Left ventricle myocardium inferior (tissue), 1 donor: ENCODE data around the gene TGFB1. TPM values are rescaled to one million over a fixed set of nuclear protein-coding genes. Genes with fewer than 3 reads are reported as not detected.
"Not testable (repeated sequence)": the region's sequence is repeated elsewhere in the genome, so short reads cannot be mapped to it uniquely, and the experiment has no call there.

ENCODE experiments used
- DNase-seq: peaks from one replicate; pipeline ENCODE4 v3.0.0-alpha.2; 2020
- H3K27ac ChIP-seq: fragments of 200-600 bp; replicated peaks from 2 replicates; pipeline ENCODE4 v1.8.0; 2021
- H3K27me3 ChIP-seq: fragments of 200-600 bp; 2 replicates; pipeline ENCODE4 v1.8.0; 2021; ENCODE audit warnings: low read depth
- H3K36me3 ChIP-seq: fragments of 200-600 bp; 2 replicates; pipeline ENCODE4 v1.8.0; 2021
- H3K4me1 ChIP-seq: fragments of 200-600 bp; 2 replicates; pipeline ENCODE4 v1.8.0; 2021
- H3K4me3 ChIP-seq: fragments of 200-600 bp; 2 replicates; pipeline ENCODE4 v1.8.0; 2021; ENCODE audit warnings: mild to moderate bottlenecking, moderate library complexity
- H3K9me3 ChIP-seq: fragments of 200-600 bp; replicated peaks from 2 replicates; pipeline ENCODE4 v1.8.0; 2021
- CTCF ChIP-seq: fragments of 200-600 bp; IDR thresholded peaks from 2 replicates; pipeline ENCODE4 v1.8.0; 2021; ENCODE audit warnings: antibody characterized with exemption, mild to moderate bottlenecking, borderline replicate concordance
- intact Hi-C: fragments of 100-400 bp; cut with micrococcal nuclease; formaldehyde crosslinking; loops from one replicate; pipeline ENCODE4 v1.11.0; 2022
- total RNA-seq: library from RNA; stranded (reverse); fragmentation: NEBNext Ultra II Directional; extraction: Animal tissue kit (Norgen Biotek cat#: 25700); gene quantifications from one replicate; pipeline ENCODE4 v1.2.1, GENCODE V29; 2021
- donor health status: DM: no; HTN: yes; CAD: no; lungs with severe emphysema.

TGFB1 gene
- total RNA-seq, 1 donor from 2014 or later: 14.9 TPM

- Histone ChIP-seq H3K27me3 (peaks cover 13% of the 10 kb centered on the region), H3K36me3 (peaks cover 16% of the 10 kb centered on the region), H3K4me3 (peak overlapping the region; percentile 93), H3K9me3 (no peaks in the 10 kb centered on the region), H3K27ac (peak overlapping the region; percentile 94), H3K4me1 (peaks cover 70% of the 10 kb centered on the region)
- DNase-seq: no peak
- intact Hi-C loops: no loop called here
- no peak for TF ChIP-seq CTCF
Measured at GRCh38 chr19:41350735-41351338, 2.9 kb downstream of the TGFB1 start.

- Histone ChIP-seq H3K4me1 (peaks cover 33% of the 10 kb centered on the region), H3K36me3 (peaks cover 29% of the 10 kb centered on the region)
- intact Hi-C loops, DNase-seq, H3K9me3 ChIP-seq, H3K27me3 ChIP-seq, H3K27ac ChIP-seq, H3K4me3 ChIP-seq: not testable (repeated sequence)
Measured at GRCh38 chr19:41346916-41347315, 6.8 kb downstream of the TGFB1 start.

- H3K27me3 ChIP-seq: no peaks in the 10 kb centered on the region
- no peak for TF ChIP-seq CTCF
- peaks cover 43% of the 10 kb centered on the region for H3K36me3 ChIP-seq
- H3K4me3 ChIP-seq: no peak overlapping the region
- H3K27ac ChIP-seq: no peak overlapping the region
- H3K4me1 ChIP-seq: peaks cover 9% of the 10 kb centered on the region
- DNase-seq: no peak
- intact Hi-C loops: no loop called here
- H3K9me3 ChIP-seq: no peaks in the 10 kb centered on the region
Measured at GRCh38 chr19:41344162-41344561, 9.6 kb downstream of the TGFB1 start.

GRCh38 chr19:41341669-41342490 is 11.8 kb downstream of the TGFB1 start:
- DNase-seq: no peak
- intact Hi-C loops: no loop called here
- Histone ChIP-seq H3K4me3 (no peak overlapping the region), H3K36me3 (peaks cover 44% of the 10 kb centered on the region), H3K9me3 (no peaks in the 10 kb centered on the region), H3K27ac (no peak overlapping the region), H3K4me1 (peaks cover 4% of the 10 kb centered on the region), H3K27me3 (no peaks in the 10 kb centered on the region)
- no peak for TF ChIP-seq CTCF

GRCh38 chr19:41339936-41340335 is 13.8 kb downstream of the TGFB1 start:
- H3K9me3 ChIP-seq: no peaks in the 10 kb centered on the region
- intact Hi-C loops: no loop called here
- H3K4me1 ChIP-seq: peaks cover 12% of the 10 kb centered on the region
- H3K36me3 ChIP-seq: peaks cover 41% of the 10 kb centered on the region
- H3K27ac ChIP-seq: no peak overlapping the region
- H3K27me3 ChIP-seq: no peaks in the 10 kb centered on the region
- TF ChIP-seq CTCF: no peak
- no peak for DNase-seq
- no peak overlapping the region for H3K4me3 ChIP-seq

GRCh38 chr19:41335467-41335866 is 18.3 kb downstream of the TGFB1 start:
- Histone ChIP-seq H3K36me3 (peaks cover 34% of the 10 kb centered on the region), H3K4me3 (no peak overlapping the region), H3K27me3 (no peaks in the 10 kb centered on the region), H3K9me3 (no peaks in the 10 kb centered on the region), H3K27ac (peak overlapping the region; percentile 54), H3K4me1 (peaks cover 13% of the 10 kb centered on the region)
- intact Hi-C loops: no loop called here
- DNase-seq: no peak
- TF ChIP-seq CTCF: no peak
